ENCODE data around the gene PTGR3.

PTGR3 gene

GRCh38 chr18:75214766-75215510 is 6.0 kb upstream of the PTGR3 start:
- DNase-seq (ENCODE audit: low read depth), result no peak

- DNase-seq (ENCODE audit: low read depth), result no peak
Observed at GRCh38 chr18:75214332-75214690, 5.4 kb upstream of the PTGR3 start.

- DNase-seq (ENCODE audit: low read depth), result peak; percentile 86
Observed at GRCh38 chr18:75213611-75214331, 4.8 kb upstream of the PTGR3 start.

GRCh38 chr18:75212751-75213090 is 3.8 kb upstream of the PTGR3 start:
- DNase-seq (ENCODE audit: low read depth), result no peak

- no peak for DNase-seq (ENCODE audit: low read depth)
Observed at GRCh38 chr18:75211953-75212750, 3.2 kb upstream of the PTGR3 start.

- DNase-seq (ENCODE audit: low read depth), result no peak
Observed at GRCh38 chr18:75211626-75211952, 2.6 kb upstream of the PTGR3 start.

- DNase-seq (ENCODE audit: low read depth), result no peak
Observed at GRCh38 chr18:75211002-75211621, 2.2 kb upstream of the PTGR3 start.

- DNase-seq (ENCODE audit: low read depth), result peak; percentile 76
Observed at GRCh38 chr18:75210274-75211001, 1.5 kb upstream of the PTGR3 start, which contains the start of gene TSHZ1. Gene TSHZ1 (plus strand): TSS chr18:75210797. CDS start chr18:75211877, 1,080 bp downstream.

GRCh38 chr18:75209951-75210258 is 966 bp upstream of the PTGR3 start:
- DNase-seq (ENCODE audit: low read depth), result no peak

GRCh38 chr18:75208836-75209128 is 157 bp downstream of the PTGR3 start:
- DNase-seq (ENCODE audit: low read depth), result no peak

- no peak for DNase-seq (ENCODE audit: low read depth)
Observed at GRCh38 chr18:75208155-75208835, 644 bp downstream of the PTGR3 start.

GRCh38 chr18:75207310-75208154 is 1.4 kb downstream of the PTGR3 start:
- no peak for DNase-seq (ENCODE audit: low read depth)

- no peak for DNase-seq (ENCODE audit: low read depth)
Observed at GRCh38 chr18:75206452-75207309, 2.3 kb downstream of the PTGR3 start.

GRCh38 chr18:75205514-75206132 is 3.3 kb downstream of the PTGR3 start:
- no peak for DNase-seq (ENCODE audit: low read depth)

- DNase-seq (ENCODE audit: low read depth), result no peak
Observed at GRCh38 chr18:75204732-75205513, 4.0 kb downstream of the PTGR3 start.

- no peak for DNase-seq (ENCODE audit: low read depth)
Observed at GRCh38 chr18:75204269-75204731, 4.6 kb downstream of the PTGR3 start.

- no peak for DNase-seq (ENCODE audit: low read depth)
Observed at GRCh38 chr18:75203416-75204268, 5.3 kb downstream of the PTGR3 start.
